HEK293 (cell line): ENCODE data around the gene UBR2.

Experiments used
- MYNN ChIP-seq: fragments of 450-650 bp; formaldehyde crosslinking; IDR thresholded peaks from 2 replicates; pipeline ENCODE4 v1.5.1; 2016; ENCODE audit warnings: missing biosample characterization, missing genetic modification characterization, borderline replicate concordance
- ZEB2 ChIP-seq: fragments of 450-650 bp; formaldehyde crosslinking; IDR thresholded peaks from 2 replicates; pipeline ENCODE4 v1.5.1; 2016; ENCODE audit warnings: missing biosample characterization, missing genetic modification characterization
- ZNF785 ChIP-seq: fragments of 450-650 bp; formaldehyde crosslinking; IDR thresholded peaks from 2 replicates; pipeline ENCODE4 v1.5.1; 2016; ENCODE audit warnings: missing biosample characterization, missing genetic modification characterization
- TF ChIP-seq, protein P1 (sequence below): fragments of 450-650 bp; formaldehyde crosslinking; IDR thresholded peaks from 2 replicates; pipeline ENCODE4 v1.5.1; 2016; ENCODE audit warnings: missing biosample characterization, missing genetic modification characterization
- TF ChIP-seq, protein P2 (sequence below): fragments of 450-650 bp; formaldehyde crosslinking; IDR thresholded peaks from 2 replicates; pipeline ENCODE4 v1.5.1; 2017; ENCODE audit warnings: missing biosample characterization, missing genetic modification characterization
- TF ChIP-seq, protein P3 (sequence below): fragments of 450-650 bp; formaldehyde crosslinking; IDR thresholded peaks from 2 replicates; pipeline ENCODE4 v1.5.1; 2016; ENCODE audit warnings: missing biosample characterization, missing genetic modification characterization

DNA sequence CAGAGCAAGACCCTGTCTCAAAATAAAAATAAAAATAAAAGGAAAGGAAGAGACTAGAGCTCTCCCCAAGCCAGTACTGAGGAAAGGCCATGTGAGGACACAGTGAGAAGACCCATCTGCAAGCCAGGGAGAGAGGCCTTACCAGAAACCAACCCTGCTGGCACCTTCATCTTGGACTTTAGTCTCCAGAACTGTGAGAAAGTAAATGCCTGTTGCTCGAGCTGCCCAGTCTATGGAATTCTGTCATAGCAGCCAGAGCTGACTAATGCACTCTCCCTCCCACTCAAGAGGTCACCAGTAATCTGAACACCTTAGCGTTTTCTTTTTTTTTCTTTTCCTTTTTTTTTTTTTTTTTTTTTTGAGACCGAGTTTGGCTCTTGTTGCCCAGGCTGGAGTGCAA, 165.9 kb downstream of the UBR2 start:
- TF ChIP-seq, protein P1, sequence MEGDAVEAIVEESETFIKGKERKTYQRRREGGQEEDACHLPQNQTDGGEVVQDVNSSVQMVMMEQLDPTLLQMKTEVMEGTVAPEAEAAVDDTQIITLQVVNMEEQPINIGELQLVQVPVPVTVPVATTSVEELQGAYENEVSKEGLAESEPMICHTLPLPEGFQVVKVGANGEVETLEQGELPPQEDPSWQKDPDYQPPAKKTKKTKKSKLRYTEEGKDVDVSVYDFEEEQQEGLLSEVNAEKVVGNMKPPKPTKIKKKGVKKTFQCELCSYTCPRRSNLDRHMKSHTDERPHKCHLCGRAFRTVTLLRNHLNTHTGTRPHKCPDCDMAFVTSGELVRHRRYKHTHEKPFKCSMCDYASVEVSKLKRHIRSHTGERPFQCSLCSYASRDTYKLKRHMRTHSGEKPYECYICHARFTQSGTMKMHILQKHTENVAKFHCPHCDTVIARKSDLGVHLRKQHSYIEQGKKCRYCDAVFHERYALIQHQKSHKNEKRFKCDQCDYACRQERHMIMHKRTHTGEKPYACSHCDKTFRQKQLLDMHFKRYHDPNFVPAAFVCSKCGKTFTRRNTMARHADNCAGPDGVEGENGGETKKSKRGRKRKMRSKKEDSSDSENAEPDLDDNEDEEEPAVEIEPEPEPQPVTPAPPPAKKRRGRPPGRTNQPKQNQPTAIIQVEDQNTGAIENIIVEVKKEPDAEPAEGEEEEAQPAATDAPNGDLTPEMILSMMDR (tag by site-specific recombination) = no peak
- TF ChIP-seq, protein P2, sequence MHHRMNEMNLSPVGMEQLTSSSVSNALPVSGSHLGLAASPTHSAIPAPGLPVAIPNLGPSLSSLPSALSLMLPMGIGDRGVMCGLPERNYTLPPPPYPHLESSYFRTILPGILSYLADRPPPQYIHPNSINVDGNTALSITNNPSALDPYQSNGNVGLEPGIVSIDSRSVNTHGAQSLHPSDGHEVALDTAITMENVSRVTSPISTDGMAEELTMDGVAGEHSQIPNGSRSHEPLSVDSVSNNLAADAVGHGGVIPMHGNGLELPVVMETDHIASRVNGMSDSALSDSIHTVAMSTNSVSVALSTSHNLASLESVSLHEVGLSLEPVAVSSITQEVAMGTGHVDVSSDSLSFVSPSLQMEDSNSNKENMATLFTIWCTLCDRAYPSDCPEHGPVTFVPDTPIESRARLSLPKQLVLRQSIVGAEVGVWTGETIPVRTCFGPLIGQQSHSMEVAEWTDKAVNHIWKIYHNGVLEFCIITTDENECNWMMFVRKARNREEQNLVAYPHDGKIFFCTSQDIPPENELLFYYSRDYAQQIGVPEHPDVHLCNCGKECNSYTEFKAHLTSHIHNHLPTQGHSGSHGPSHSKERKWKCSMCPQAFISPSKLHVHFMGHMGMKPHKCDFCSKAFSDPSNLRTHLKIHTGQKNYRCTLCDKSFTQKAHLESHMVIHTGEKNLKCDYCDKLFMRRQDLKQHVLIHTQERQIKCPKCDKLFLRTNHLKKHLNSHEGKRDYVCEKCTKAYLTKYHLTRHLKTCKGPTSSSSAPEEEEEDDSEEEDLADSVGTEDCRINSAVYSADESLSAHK (tag by site-specific recombination) = no peak
- TF ChIP-seq ZEB2 (no peak), ZNF785 (no peak), MYNN (no peak)
- TF ChIP-seq, protein P3, sequence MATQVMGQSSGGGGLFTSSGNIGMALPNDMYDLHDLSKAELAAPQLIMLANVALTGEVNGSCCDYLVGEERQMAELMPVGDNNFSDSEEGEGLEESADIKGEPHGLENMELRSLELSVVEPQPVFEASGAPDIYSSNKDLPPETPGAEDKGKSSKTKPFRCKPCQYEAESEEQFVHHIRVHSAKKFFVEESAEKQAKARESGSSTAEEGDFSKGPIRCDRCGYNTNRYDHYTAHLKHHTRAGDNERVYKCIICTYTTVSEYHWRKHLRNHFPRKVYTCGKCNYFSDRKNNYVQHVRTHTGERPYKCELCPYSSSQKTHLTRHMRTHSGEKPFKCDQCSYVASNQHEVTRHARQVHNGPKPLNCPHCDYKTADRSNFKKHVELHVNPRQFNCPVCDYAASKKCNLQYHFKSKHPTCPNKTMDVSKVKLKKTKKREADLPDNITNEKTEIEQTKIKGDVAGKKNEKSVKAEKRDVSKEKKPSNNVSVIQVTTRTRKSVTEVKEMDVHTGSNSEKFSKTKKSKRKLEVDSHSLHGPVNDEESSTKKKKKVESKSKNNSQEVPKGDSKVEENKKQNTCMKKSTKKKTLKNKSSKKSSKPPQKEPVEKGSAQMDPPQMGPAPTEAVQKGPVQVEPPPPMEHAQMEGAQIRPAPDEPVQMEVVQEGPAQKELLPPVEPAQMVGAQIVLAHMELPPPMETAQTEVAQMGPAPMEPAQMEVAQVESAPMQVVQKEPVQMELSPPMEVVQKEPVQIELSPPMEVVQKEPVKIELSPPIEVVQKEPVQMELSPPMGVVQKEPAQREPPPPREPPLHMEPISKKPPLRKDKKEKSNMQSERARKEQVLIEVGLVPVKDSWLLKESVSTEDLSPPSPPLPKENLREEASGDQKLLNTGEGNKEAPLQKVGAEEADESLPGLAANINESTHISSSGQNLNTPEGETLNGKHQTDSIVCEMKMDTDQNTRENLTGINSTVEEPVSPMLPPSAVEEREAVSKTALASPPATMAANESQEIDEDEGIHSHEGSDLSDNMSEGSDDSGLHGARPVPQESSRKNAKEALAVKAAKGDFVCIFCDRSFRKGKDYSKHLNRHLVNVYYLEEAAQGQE (tag by site-specific recombination) = no peak
